Putamen (tissue), 1 donor: ENCODE measurements around the gene RNU5D-1.
"Not testable (repeated sequence)": the region's sequence is repeated elsewhere in the genome, so short reads cannot be mapped to it uniquely, and the experiment has no call there.

ENCODE experiments used
- DNase-seq: peaks from one replicate; pipeline ENCODE4 v3.0.0-alpha.2; 2016; ENCODE audit warnings: low spot score

Gene RNU5D-1

GRCh38 chr1:44730741-44731512 lies at the start of gene RNU5D-1:
Gene RNU5D-1, minus strand, starts transcription at chr1:44731170.
- DNase-seq, result peak; percentile 95

GRCh38 chr1:44780583-44781121 lies 49.7 kb upstream of the RNU5D-1 start:
- no peak for DNase-seq

- no peak for DNase-seq
These were observed 48.0 kb upstream of the RNU5D-1 start for GRCh38 chr1:44778705-44779576.

DNA sequence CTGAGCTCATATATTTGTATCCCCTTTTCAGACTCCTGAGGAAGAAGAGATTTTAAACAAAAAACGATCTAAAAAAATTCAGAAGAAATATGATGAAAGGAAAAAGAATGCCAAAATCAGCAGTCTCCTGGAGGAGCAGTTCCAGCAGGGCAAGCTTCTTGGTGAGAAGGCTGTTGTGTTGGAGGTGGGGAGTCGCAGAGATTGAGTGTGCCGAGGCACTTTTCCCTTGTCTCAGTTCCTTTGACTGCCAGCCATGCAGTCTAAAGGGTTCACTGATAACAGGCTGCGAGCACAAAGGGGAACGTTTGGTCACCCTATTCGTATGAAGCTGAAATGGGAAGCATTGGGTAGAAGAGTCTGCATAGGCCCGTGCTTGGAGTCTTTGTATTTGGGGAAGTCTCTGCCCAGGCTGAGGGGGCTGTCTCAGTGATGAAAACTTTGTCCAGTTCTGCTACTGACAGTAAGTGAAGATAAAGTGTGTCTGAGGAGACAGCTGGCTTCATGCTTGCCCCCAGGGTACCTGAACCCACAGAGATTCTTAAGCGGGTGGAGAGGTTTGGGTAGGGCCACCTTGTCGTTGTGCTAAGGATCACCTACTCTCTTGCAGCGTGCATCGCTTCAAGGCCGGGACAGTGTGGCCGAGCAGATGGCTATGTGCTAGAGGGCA lies 47.1 kb upstream of the RNU5D-1 start:
- no peak for DNase-seq

GRCh38 chr1:44777547-44777946 lies 46.6 kb upstream of the RNU5D-1 start:
- no peak for DNase-seq

DNA sequence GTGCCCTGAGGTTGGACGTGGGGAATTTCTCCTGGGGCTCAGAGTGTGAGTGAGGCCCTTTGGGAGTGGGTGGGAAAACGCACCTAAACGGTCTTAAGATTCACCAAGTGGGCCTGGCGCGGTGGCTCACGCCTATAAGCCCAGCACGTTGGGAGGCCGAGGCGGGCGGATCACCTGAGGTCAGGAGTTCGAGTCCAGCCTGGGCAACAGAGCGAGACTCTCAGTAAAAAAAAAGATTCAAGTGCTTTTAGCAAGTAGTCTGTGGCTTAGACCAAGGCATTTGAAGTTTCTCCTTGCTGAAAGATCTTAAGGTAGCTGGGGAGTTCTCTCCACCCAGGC lies 45.7 kb upstream of the RNU5D-1 start:
- no peak for DNase-seq

DNA sequence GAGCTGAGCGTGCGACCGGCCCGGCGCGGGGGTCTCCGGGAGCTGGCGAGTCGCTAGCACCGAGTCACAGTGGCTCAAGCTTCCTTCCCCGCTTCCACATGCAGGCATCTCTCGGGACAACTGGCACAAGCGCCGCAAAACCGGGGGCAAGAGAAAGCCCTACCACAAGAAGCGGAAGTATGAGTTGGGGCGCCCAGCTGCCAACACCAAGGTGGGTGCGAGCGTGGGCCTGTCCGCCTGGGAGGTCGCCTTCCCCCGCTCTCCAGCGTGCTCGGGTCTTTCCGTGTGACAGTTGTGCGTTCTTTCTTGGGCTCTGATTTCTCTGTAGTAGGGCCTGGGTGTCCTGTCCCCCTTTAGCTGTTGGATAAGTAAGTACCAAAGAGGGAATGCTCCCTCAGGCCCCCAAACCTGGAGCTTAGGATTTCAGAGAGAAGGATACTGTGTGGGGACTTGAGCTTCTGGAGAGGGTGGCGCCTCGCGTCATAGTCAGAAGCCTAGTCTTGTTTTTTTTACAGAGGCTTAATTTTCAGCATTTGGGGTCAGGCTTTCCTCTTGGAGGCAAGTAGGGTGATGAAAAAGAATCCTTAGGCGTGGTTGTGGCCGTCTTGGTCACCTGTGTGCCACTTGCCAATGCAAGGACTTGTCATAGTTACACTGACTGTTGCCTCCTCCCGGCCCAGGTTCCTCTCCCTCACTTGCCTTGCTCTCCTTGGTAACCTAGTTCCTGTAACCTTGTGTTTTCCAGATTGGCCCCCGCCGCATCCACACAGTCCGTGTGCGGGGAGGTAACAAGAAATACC lies 45.2 kb upstream of the RNU5D-1 start:
- DNase-seq, result no peak

DNA sequence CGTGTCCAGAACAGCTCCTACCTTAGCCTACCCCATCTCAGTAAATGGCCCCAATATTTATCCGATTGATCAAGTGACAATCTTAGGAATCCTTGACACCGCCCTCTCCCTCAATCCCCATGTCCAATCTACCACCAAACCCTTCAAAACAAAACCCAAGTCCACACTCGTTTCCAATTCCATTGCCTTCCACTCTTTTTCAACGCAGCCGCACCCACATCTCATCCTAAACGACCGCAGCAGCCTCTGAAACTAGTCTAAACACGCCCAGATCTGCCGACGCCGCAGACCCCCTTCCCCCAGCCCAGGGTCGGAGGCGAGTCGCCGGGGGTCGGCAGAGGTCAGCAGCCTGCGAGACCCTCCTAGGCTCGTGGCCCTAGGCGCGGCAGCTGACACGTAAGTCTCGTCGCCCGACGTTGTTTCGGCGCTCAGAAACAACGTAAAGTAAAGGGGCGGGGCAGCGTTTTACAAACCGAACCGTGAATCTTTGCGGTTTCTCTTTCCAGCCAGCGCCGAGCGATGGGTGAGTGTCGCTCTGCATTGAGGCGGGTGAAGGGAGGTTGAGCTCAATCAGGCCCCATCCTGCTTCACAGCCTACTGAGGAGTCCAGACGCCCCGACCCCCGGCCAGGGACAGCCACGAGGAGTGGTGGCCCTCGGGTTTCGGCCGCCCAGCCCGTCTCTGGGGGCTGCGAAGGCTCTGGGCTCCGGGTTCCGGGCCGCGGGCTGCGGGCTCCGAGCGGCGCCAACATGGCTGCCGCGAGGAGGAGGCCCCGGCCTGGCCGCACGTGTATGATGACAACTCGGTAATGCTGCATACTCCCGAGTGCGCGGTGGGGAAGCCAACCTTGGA lies 44.3 kb upstream of the RNU5D-1 start, which contains the start of gene RPS8:
Gene RPS8 (plus strand): TSS at position 463 of the 852 bp plus-strand sequence. CDS start 57 bp downstream, at position 520.
- peak; percentile 93 for DNase-seq

DNA sequence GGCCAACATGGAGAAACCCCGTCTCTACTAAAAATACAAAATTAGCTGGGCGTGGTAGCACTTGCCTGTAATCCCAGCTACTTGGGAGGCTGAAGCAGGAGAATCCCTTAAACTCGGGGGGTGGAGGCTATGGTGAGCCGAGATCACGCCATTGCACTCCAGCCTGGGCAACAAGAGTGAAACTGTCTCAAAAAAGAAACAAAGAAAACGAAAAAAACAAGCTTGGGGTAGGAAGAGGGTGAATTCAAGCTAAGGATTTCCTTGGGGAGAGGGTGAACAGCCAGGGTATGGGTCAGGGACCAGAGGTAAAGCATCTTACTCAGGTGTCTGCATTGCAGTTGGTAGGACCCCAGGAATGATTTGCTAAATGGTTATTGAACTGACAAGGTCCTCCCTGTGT lies 35.5 kb upstream of the RNU5D-1 start:
- DNase-seq, result not testable (repeated sequence)

GRCh38 chr1:44760876-44761275 lies 29.9 kb upstream of the RNU5D-1 start:
- DNase-seq, result no peak

DNA sequence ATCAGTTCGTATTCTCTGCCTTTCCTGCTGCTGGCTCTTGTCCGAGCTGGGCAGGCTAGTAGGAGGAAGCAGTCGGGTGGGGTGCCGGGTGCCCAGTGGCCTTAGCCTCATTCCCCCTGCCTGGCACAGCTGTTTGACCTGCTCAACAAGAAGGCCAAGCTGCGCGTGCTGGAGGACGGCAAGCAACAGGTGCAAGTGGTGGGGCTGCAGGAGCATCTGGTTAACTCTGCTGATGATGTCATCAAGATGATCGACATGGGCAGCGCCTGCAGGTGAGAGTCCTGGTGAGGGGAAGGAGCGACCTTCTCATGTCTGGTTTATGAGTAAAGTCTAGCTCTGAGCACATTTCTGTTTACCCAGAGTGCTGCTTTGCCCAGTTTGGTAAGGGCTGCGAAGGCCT lies 28.1 kb upstream of the RNU5D-1 start:
- no peak for DNase-seq

GRCh38 chr1:44757420-44757819 lies 26.4 kb upstream of the RNU5D-1 start:
- no peak for DNase-seq

DNA sequence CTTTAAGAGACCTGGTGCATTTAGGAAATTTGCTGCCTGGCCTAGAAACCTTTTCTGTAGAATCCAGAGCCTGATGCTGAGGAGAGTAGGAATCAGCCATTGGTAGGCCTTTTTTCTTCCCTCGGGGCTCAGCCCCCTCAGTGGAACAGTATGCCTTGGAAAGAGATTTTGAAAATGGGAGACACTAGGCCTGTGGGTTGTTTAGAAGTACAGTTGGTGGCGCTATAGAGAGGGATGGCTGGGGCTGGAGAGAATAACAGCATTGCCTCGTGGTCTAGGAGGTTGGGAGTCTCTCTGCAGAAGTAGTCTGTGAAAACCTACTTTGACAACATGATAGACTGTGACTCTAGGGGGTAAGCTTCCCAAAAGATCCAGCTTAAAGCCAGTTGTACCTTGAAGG lies 16.9 kb upstream of the RNU5D-1 start:
- DNase-seq, result no peak

DNA sequence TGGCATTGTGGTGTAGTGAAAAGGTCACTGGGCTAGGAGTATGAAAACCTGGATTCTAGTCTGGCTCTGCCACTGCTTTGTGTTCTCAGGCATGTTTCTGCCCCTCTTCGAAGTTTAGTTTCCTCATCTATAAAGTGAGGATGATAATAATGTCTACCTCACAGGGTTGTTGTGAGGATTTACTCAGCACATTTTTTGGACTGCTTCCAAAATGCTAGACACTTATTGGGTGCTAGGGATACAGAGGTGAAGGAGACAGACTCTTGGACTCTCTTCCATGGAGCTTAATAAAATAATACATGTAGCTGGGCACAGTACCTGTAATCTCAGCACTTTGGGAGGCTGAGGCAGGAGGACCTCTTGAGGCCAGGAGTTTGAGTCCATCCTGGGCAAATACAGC lies 12.2 kb upstream of the RNU5D-1 start:
- no peak for DNase-seq

DNA sequence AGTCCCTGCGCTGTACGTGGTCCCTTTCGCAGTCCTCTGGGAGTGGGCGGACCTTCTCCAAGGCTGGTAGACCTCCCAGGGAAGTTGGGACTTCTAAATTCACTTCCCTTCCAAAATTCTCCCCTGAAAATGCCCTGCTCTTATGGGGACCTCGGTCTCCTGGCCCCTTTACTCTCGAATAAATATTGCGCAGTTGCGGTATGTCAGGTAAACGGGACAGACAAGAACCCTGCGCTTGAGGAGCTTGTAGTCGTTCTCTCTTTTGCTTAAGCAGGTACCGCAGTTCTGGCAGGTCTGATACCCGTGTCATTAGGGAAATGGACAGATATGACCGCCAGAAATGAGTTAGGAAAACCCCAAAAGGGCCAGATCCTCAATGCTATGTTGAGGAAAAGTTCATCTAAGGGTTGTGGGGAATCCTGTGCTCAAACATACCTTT lies 9.2 kb upstream of the RNU5D-1 start:
- no peak for DNase-seq

- peak; percentile 96 for DNase-seq
These were observed 8.6 kb upstream of the RNU5D-1 start, which contains the start of gene KIF2C for GRCh38 chr1:44739307-44740178. Gene KIF2C, plus strand, starts transcription at chr1:44739837. Its CDS starts 96 bp downstream, at chr1:44739933.

GRCh38 chr1:44738953-44739306 lies 8.0 kb upstream of the RNU5D-1 start:
- DNase-seq, result not testable (repeated sequence)

- DNase-seq, result no peak
These were observed 5.0 kb upstream of the RNU5D-1 start for GRCh38 chr1:44735992-44736391.

DNA sequence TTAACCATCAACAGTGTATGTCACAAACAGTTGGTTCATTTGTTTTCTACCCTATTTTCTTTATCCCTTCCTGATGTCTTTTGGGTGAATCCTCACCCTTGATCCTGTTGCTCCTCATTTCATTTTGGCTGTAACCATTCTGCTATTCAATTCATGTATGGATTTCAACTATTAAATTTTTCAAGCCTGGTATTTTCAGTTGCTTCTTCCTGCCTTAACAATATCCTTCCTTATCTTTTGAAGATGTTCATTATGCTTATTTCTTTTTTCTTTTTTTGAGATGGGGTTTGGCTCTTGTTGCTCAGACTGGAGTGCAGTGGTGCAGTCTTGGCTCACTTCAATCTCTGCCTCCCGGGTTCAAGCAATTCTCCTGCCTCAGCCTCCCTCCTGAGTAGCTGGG lies 2.8 kb upstream of the RNU5D-1 start:
- DNase-seq, result no peak
